Activated CD4-positive, alpha-beta T cell treated with anti-CD3 and anti-CD28 coated beads, Interleukin-2, amount 10 ng/mL, durations not matched to agents 24 days and 14 days (primary cell): ENCODE results near the gene VMAC. TPM values are rescaled to one million over a fixed set of nuclear protein-coding genes. Genes with fewer than 3 reads are reported as not detected.
A peak's percentile ranks its signal among the peaks of the same experiment; 100 is the strongest.

ENCODE experiments used
- DNase-seq: peaks from one replicate; pipeline ENCODE4 v3.0.0; 2022
- H3K27ac Mint-ChIP-seq: one replicate; pipeline ENCODE4 v1.8.0; 2022; ENCODE audit warnings: mild to moderate bottlenecking, mixed read lengths
- H3K27me3 Mint-ChIP-seq: one replicate; pipeline ENCODE4 v1.8.0; 2022; ENCODE audit warnings: mixed read lengths
- H3K36me3 Mint-ChIP-seq: one replicate; pipeline ENCODE4 v1.8.0; 2022; ENCODE audit warnings: low read depth, mild to moderate bottlenecking, mixed read lengths
- H3K4me1 Mint-ChIP-seq: one replicate; pipeline ENCODE4 v1.8.0; 2021; ENCODE audit warnings: mixed read lengths
- H3K4me3 Mint-ChIP-seq: one replicate; pipeline ENCODE4 v1.8.0; 2022; ENCODE audit warnings: mild to moderate bottlenecking, moderate library complexity, mixed read lengths
- H3K9me3 Mint-ChIP-seq: one replicate; pipeline ENCODE4 v1.8.0; 2021; ENCODE audit warnings: mixed read lengths
- intact Hi-C: fragments of 100-400 bp; cut with micrococcal nuclease; formaldehyde crosslinking; loops from one replicate; pipeline ENCODE4 v1.15.1; 2023
- total RNA-seq: library from RNA; stranded (reverse); gene quantifications from 2 replicates; pipeline ENCODE4 v1.2.3, GENCODE V29; 2022

Gene VMAC
- total RNA-seq, 1 donor from 2014 or later: 3.2 TPM

- DNase-seq: no peak
- H3K9me3 Mint-ChIP-seq: no peaks in the 10 kb centered on the region
- H3K4me1 Mint-ChIP-seq: peaks cover 78% of the 10 kb centered on the region
- no peaks in the 10 kb centered on the region for H3K27me3 Mint-ChIP-seq
- peak overlapping the region; percentile 95 for H3K27ac Mint-ChIP-seq
- intact Hi-C loops: loop anchor here (5.0 kb wide), 1 partner anchor 49 kb away; the partner anchor contains the start of genes NDUFA11 and VMAC
- H3K4me3 Mint-ChIP-seq: no peak overlapping the region
- peaks cover 34% of the 10 kb centered on the region for H3K36me3 Mint-ChIP-seq
These were observed 46.7 kb downstream of the VMAC start for GRCh38 chr19:5951338-5951861.

- H3K4me3 Mint-ChIP-seq: peak overlapping the region; percentile 81
- intact Hi-C loops: loop anchor here (1.0 to 5.0 kb wide), 2 partner anchors 10 to 50 kb away; partner anchors contain the start of genes NDUFA11 and VMAC
These were observed 47.7 kb downstream of the VMAC start for GRCh38 chr19:5952193-5953029.

GRCh38 chr19:5953030-5953589, 48.4 kb downstream of the VMAC start:
- Mint-ChIP-seq H3K27ac (peak overlapping the region; percentile 95), H3K9me3 (no peaks in the 10 kb centered on the region), H3K36me3 (peaks cover 31% of the 10 kb centered on the region), H3K4me1 (peaks cover 83% of the 10 kb centered on the region), H3K4me3 (peak overlapping the region; percentile 81), H3K27me3 (no peaks in the 10 kb centered on the region)
- intact Hi-C loops: loop anchor here (1.0 to 5.0 kb wide), 2 partner anchors 9 to 51 kb away; partner anchors contain the start of genes NDUFA11 and VMAC
- no peak for DNase-seq

More at GRCh38 chr19:5952193-5953029, 47.7 kb downstream of the VMAC start:
- DNase-seq: no peak
- peaks cover 32% of the 10 kb centered on the region for H3K36me3 Mint-ChIP-seq
- H3K9me3 Mint-ChIP-seq: no peaks in the 10 kb centered on the region
- peaks cover 83% of the 10 kb centered on the region for H3K4me1 Mint-ChIP-seq
- no peaks in the 10 kb centered on the region for H3K27me3 Mint-ChIP-seq
- H3K27ac Mint-ChIP-seq: peak overlapping the region; percentile 95

DNA sequence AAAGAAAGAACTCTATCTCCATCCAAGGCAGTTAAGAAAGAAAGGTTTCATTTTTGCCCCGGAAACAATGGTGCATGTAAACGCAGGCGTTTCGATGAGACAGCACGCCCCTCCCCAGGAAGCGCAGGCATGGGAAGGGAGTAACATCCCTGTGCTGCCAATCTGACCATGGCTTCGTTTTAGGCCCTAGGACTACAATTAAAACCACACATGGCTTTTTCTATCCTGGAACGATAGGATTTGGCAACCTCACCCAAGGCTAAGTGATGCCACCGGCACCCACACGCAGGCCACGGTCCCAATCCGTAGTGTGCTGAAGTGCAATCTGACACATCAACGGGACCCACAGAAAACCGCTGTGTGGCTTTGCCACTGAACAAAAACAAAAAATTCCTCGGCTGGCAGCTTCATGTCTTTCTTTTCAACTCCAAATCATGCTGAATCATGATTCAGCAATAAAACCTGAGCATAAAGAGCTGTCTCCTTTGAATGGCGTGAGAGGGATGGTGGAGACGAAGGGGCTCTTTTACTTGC, 49.1 kb downstream of the VMAC start:
- DNase-seq: peak; percentile 84
- Mint-ChIP-seq H3K27ac (peak overlapping the region; percentile 95), H3K4me1 (peaks cover 79% of the 10 kb centered on the region), H3K4me3 (peak overlapping the region; percentile 81), H3K27me3 (no peaks in the 10 kb centered on the region), H3K36me3 (peaks cover 29% of the 10 kb centered on the region), H3K9me3 (no peaks in the 10 kb centered on the region)
- intact Hi-C loops: loop anchor here (1.0 to 5.0 kb wide), 2 partner anchors 9 to 51 kb away; partner anchors contain the start of genes NDUFA11 and VMAC

DNA sequence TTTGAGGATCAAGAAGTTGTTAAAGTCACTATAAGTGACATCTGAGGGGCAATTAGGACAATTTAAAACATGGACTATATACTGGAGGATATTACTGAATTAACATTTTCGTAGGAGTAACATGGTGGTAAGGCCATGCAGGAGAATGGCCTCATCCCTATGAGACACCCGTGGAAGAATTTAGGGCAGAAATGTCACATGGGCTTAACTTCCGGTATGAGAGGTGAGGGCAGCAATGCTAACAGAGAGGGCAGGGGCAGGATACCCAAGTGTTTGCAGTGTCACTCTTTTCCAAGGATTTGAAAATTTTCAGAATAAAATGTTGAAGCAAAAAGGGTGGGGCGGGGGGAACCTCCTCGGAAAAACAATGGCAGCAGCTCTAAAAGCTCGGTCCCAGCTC, 49.6 kb downstream of the VMAC start:
- Mint-ChIP-seq H3K27ac (peak overlapping the region; percentile 95), H3K27me3 (no peaks in the 10 kb centered on the region), H3K4me1 (peaks cover 76% of the 10 kb centered on the region), H3K36me3 (peaks cover 26% of the 10 kb centered on the region), H3K9me3 (no peaks in the 10 kb centered on the region), H3K4me3 (peak overlapping the region; percentile 81)
- no peak for DNase-seq
- intact Hi-C loops: loop anchor here (5.0 kb wide), 1 partner anchor 52 kb away; the partner anchor contains the start of genes NDUFA11 and VMAC

- Mint-ChIP-seq H3K36me3 (peaks cover 19% of the 10 kb centered on the region), H3K4me1 (peaks cover 68% of the 10 kb centered on the region), H3K9me3 (no peaks in the 10 kb centered on the region), H3K27ac (peak overlapping the region; percentile 51), H3K4me3 (no peak overlapping the region), H3K27me3 (no peaks in the 10 kb centered on the region)
- no peak for DNase-seq
- intact Hi-C loops: no loop called here
These were observed 50.9 kb downstream of the VMAC start for GRCh38 chr19:5955636-5955935.

GRCh38 chr19:5956323-5956722, 51.7 kb downstream of the VMAC start:
- Mint-ChIP-seq H3K4me3 (no peak overlapping the region), H3K27me3 (no peaks in the 10 kb centered on the region), H3K9me3 (no peaks in the 10 kb centered on the region), H3K27ac (peak overlapping the region; percentile 22), H3K36me3 (peaks cover 15% of the 10 kb centered on the region), H3K4me1 (peaks cover 68% of the 10 kb centered on the region)
- DNase-seq: no peak
- intact Hi-C loops: no loop called here

- intact Hi-C loops: no loop called here
- DNase-seq: no peak
- Mint-ChIP-seq H3K27me3 (no peaks in the 10 kb centered on the region), H3K9me3 (no peaks in the 10 kb centered on the region), H3K4me3 (no peak overlapping the region), H3K4me1 (peaks cover 67% of the 10 kb centered on the region), H3K36me3 (peaks cover 14% of the 10 kb centered on the region), H3K27ac (peak overlapping the region; percentile 34)
These were observed 52.1 kb downstream of the VMAC start for GRCh38 chr19:5956728-5957127.

- Mint-ChIP-seq H3K4me3 (no peak overlapping the region), H3K27ac (no peak overlapping the region), H3K36me3 (peaks cover 16% of the 10 kb centered on the region), H3K9me3 (no peaks in the 10 kb centered on the region), H3K27me3 (no peaks in the 10 kb centered on the region), H3K4me1 (peaks cover 68% of the 10 kb centered on the region)
- intact Hi-C loops: no loop called here
- DNase-seq: no peak
These were observed 52.5 kb downstream of the VMAC start for GRCh38 chr19:5957170-5957569.

DNA sequence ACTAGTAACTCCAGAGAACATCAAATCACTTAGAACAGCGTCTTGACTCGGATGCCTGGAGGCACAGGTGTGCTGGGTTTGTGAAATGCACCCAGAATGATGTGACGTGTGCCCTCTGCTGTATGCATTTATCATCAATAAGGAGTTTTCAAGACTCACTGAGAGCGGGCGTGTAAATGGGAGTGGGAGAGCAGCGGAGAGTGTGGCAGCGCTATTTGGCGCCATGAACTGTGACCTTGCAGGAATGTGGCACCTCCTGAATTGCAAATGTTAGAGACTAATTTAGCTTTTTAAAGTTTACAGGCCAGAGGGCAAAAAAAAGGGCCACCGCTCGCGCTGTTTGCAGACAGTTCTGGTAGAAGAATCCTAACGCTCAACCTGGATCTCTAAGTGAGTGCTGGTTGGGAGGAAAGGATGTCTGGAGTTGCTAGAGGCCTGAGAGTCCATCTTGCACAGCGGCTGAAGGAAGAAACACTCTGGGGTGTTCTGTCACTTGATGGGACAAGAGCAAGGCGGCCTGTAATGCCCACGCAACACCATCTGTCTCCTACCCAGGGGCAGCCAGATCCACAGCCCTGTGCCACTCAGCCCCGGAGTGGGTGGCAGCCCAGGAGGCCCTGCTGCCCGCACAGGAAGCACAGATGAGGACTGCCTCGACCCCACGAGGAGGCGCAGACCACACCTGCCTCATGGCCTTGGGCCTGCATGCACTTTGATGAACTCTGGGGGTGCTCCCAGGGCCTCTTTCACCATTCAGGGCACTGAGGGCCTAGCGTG, 53.6 kb downstream of the VMAC start:
- H3K4me3 Mint-ChIP-seq: no peak overlapping the region
- H3K27ac Mint-ChIP-seq: peak overlapping the region; percentile 70
- H3K36me3 Mint-ChIP-seq: peaks cover 7% of the 10 kb centered on the region
- no peak for DNase-seq
- intact Hi-C loops: no loop called here
- no peaks in the 10 kb centered on the region for H3K27me3 Mint-ChIP-seq
- H3K9me3 Mint-ChIP-seq: no peaks in the 10 kb centered on the region
- H3K4me1 Mint-ChIP-seq: peaks cover 68% of the 10 kb centered on the region

DNA sequence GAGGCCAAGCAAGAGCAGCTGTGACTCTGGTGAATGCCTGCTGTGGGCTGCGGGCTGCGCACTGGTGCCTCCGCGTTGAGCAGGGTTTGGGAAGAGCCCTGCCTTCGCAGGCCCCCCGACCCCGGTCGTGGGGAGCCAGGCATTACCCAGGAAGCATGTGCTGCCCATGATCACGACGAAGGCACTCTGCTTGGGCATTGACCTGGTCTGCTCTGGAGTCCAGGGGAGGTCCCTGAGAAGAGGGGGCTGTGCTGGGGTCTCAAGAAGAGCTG, 54.1 kb downstream of the VMAC start:
- DNase-seq: no peak
- Mint-ChIP-seq H3K4me3 (no peak overlapping the region), H3K9me3 (no peaks in the 10 kb centered on the region), H3K27me3 (no peaks in the 10 kb centered on the region), H3K4me1 (peaks cover 66% of the 10 kb centered on the region), H3K27ac (peak overlapping the region; percentile 32), H3K36me3 (peaks cover 7% of the 10 kb centered on the region)
- intact Hi-C loops: no loop called here

DNA sequence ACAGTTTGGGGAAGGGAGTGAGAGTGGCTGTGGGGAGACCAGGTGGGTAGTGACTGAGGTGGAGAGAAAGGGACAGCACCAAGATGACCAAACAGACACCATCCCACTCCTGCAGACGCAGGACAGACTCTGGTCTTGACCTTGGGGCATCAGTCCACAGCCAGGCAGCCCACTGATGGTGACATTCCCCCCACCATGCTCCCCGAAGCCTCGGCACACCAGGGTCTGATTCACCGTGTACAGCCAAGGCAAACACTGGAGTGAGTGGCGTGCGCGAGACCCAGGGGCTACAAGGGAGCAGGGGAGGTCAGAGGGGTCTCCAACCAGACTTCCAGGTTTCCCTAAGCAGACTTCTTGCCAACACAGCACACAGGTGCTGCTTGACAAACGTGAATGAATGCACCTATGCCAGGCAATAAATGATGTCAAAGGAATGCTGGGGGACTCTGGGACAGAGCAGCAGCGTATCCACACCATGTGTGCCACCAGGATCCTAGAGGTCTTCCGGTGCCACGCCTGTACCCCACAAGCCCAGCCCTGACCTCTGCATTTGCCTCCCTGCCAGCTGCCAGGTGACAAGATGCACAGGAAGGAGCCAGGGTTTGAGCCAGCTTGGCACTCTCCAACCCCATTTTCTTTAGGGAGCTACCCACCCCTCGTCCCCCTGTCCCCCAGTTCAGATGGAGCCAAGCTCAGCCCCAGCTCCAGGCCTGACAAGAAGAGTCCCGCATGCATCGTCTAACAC, 54.8 kb downstream of the VMAC start:
- Mint-ChIP-seq H3K9me3 (no peaks in the 10 kb centered on the region), H3K4me3 (no peak overlapping the region), H3K36me3 (peaks cover 9% of the 10 kb centered on the region), H3K27ac (peak overlapping the region; percentile 32), H3K27me3 (no peaks in the 10 kb centered on the region), H3K4me1 (peaks cover 64% of the 10 kb centered on the region)
- intact Hi-C loops: loop anchor here (10.0 kb wide), 1 partner anchor 135 kb away; no protein-coding TSS in a partner anchor
- no peak for DNase-seq
